IMR-90 (cell line): ENCODE measurements around the gene CDHR2.

Experiments used
- CHD1 ChIP-seq: IDR thresholded peaks from 2 replicates; pipeline ENCODE4 v1.6.1; 2012; ENCODE audit warnings: low read depth, low read length, improper control_type of control experiment
- MAFK ChIP-seq: IDR thresholded peaks from 2 replicates; pipeline ENCODE4 v1.6.1; 2012; ENCODE audit warnings: low read depth, low read length, improper control_type of control experiment
- MAZ ChIP-seq: IDR thresholded peaks from 2 replicates; pipeline ENCODE4 v1.6.1; 2012; ENCODE audit warnings: low read depth, mild to moderate bottlenecking, low read length, improper control_type of control experiment, moderate library complexity, borderline replicate concordance
- POLR2A ChIP-seq: IDR thresholded peaks from 2 replicates; pipeline ENCODE4 v1.6.1; 2012; ENCODE audit warnings: mild to moderate bottlenecking, low read depth, low read length

GRCh38 chr5:176612855-176613254 is 63.7 kb downstream of the CDHR2 start:
- TF ChIP-seq MAZ (no peak), POLR2A (no peak), MAFK (no peak), CHD1 (no peak)
